ENCODE data around the gene CNKSR2. TPM values are rescaled to one million over a fixed set of nuclear protein-coding genes. Genes with fewer than 3 reads are reported as not detected.

Gene CNKSR2
- total RNA-seq, 1 experiment from 2014 or later: 1.5 TPM

GRCh38 chrX:21691512-21692018 lies 317.3 kb downstream of the CNKSR2 start:
- Histone ChIP-seq H3F3A (ENCODE audit: insufficient read depth, low read depth) (no peaks in the 10 kb centered on the region), H2AFZ (no peak overlapping the region), H3K79me2 (ENCODE audit: low read depth) (no peaks in the 10 kb centered on the region), H4K20me1 (ENCODE audit: insufficient read depth) (no peaks in the 10 kb centered on the region), H3K27ac (no peak overlapping the region), H3K4me3 (no peak overlapping the region), H3K9me2 (ENCODE audit: insufficient read depth) (no peaks in the 10 kb centered on the region), H3K4me1 (replicated peaks; ENCODE audit: insufficient read depth) (no peaks in the 10 kb centered on the region), H3K27me3 (ENCODE audit: insufficient read depth, low read depth) (no peaks in the 10 kb centered on the region), H3K9me3 (ENCODE audit: insufficient read depth, low read depth) (no peaks in the 10 kb centered on the region), H3K4me2 (no peak overlapping the region), H3K36me3 (ENCODE audit: low read depth) (no peaks in the 10 kb centered on the region)
- BruUV-seq (replicated peaks): no TSS peak
- no peak for DNase-seq
- TF ChIP-seq EZH2 (IDR thresholded peaks at IDR 0.05; ENCODE audit: low read depth) (no peak), CTCF (conservative IDR thresholded peaks at IDR 0.05) (no peak)
- intact Hi-C loops (cut with micrococcal nuclease; ENCODE audit: unreplicated experiment): no loop called here
- POLR2A ChIA-PET (ENCODE audit: unreplicated experiment): no interaction called here
- CTCF ChIA-PET: no interaction called here

- H3K79me2 ChIP-seq (ENCODE audit: low read depth): no peaks in the 10 kb centered on the region
- BruUV-seq (replicated peaks): no TSS peak
- no peaks in the 10 kb centered on the region for H3K9me3 ChIP-seq (ENCODE audit: insufficient read depth, low read depth)
Measured at GRCh38 chrX:21698272-21698671, 324.1 kb downstream of the CNKSR2 start.

GRCh38 chrX:21699136-21699535 lies 324.9 kb downstream of the CNKSR2 start:
- no peak for DNase-seq
- H3F3A ChIP-seq (ENCODE audit: insufficient read depth, low read depth): no peaks in the 10 kb centered on the region
- H3K9me2 ChIP-seq (ENCODE audit: insufficient read depth): no peaks in the 10 kb centered on the region
- H3K79me2 ChIP-seq (ENCODE audit: low read depth): no peaks in the 10 kb centered on the region
- no peak overlapping the region for H2AFZ ChIP-seq
- H3K27me3 ChIP-seq (ENCODE audit: insufficient read depth, low read depth): no peaks in the 10 kb centered on the region
- no peaks in the 10 kb centered on the region for H3K36me3 ChIP-seq (ENCODE audit: low read depth)
- no peak overlapping the region for H3K27ac ChIP-seq
- H3K4me3 ChIP-seq: no peak overlapping the region
- no peaks in the 10 kb centered on the region for H3K4me1 ChIP-seq (replicated peaks; ENCODE audit: insufficient read depth)
- intact Hi-C loops (cut with micrococcal nuclease; ENCODE audit: unreplicated experiment): no loop called here
- no peaks in the 10 kb centered on the region for H3K9me3 ChIP-seq (ENCODE audit: insufficient read depth, low read depth)
- POLR2A ChIA-PET (ENCODE audit: unreplicated experiment): no interaction called here
- CTCF ChIA-PET: no interaction called here
- TF ChIP-seq EZH2 (IDR thresholded peaks at IDR 0.05; ENCODE audit: low read depth) (no peak), CTCF (conservative IDR thresholded peaks at IDR 0.05) (no peak)
- H4K20me1 ChIP-seq (ENCODE audit: insufficient read depth): no peaks in the 10 kb centered on the region
- H3K4me2 ChIP-seq: no peak overlapping the region
- no TSS peak for BruUV-seq (replicated peaks)

More at GRCh38 chrX:21698272-21698671, 324.1 kb downstream of the CNKSR2 start:
- Histone ChIP-seq H2AFZ (no peak overlapping the region), H3K4me3 (no peak overlapping the region), H4K20me1 (ENCODE audit: insufficient read depth) (no peaks in the 10 kb centered on the region), H3K4me1 (replicated peaks; ENCODE audit: insufficient read depth) (no peaks in the 10 kb centered on the region), H3K27me3 (ENCODE audit: insufficient read depth, low read depth) (no peaks in the 10 kb centered on the region), H3K27ac (no peak overlapping the region), H3K4me2 (no peak overlapping the region), H3K9me2 (ENCODE audit: insufficient read depth) (no peaks in the 10 kb centered on the region), H3F3A (ENCODE audit: insufficient read depth, low read depth) (no peaks in the 10 kb centered on the region), H3K36me3 (ENCODE audit: low read depth) (no peaks in the 10 kb centered on the region)
- TF ChIP-seq EZH2 (IDR thresholded peaks at IDR 0.05; ENCODE audit: low read depth) (no peak), CTCF (conservative IDR thresholded peaks at IDR 0.05) (no peak)
- CTCF ChIA-PET: no interaction called here
- intact Hi-C loops (cut with micrococcal nuclease; ENCODE audit: unreplicated experiment): no loop called here
- POLR2A ChIA-PET (ENCODE audit: unreplicated experiment): no interaction called here
- no peak for DNase-seq
